Measurements from ENCODE around the gene NGRN. TPM values are rescaled to one million over a fixed set of nuclear protein-coding genes. Genes with fewer than 3 reads are reported as not detected.
A peak's percentile ranks its signal among the peaks of the same experiment; 100 is the strongest.
"Not testable (repeated sequence)": the region's sequence is repeated elsewhere in the genome, so short reads cannot be mapped to it uniquely, and the experiment has no call there.

NGRN gene
- total and polyA plus RNA-seq, 2 experiments from 2014 or later: 60.0 to 65.9 TPM

- no peaks in the 10 kb centered on the region for H3K4me1 ChIP-seq (ENCODE audit: insufficient read depth)
- no peak overlapping the region for H2AFZ ChIP-seq
- H3K36me3 ChIP-seq (replicated peaks; ENCODE audit: insufficient read depth, low read depth): no peaks in the 10 kb centered on the region
- TF ChIP-seq EZH2 (IDR thresholded peaks at IDR 0.05; ENCODE audit: borderline replicate concordance) (no peak), EZH2phosphoT487 (IDR thresholded peaks at IDR 0.05; ENCODE audit: low read depth, severe bottlenecking, unreplicated experiment) (no peak), CTCF (IDR thresholded peaks at IDR 0.05; ENCODE audit: poor library complexity) (no peak)
- H3K9me3 ChIP-seq (ENCODE audit: low read depth): no peaks in the 10 kb centered on the region
- no peak overlapping the region for H3K4me3 ChIP-seq
- H4K20me1 ChIP-seq (ENCODE audit: insufficient read depth, poor library complexity, severe bottlenecking): peaks cover 11% of the 10 kb centered on the region
- peak overlapping the region; percentile 78 for H3K4me2 ChIP-seq
- 38% methylated on average over 1 of the region's 1 CpG for WGBS (ENCODE audit: low lambda C conversion rate, missing lambda C conversion rate)
- no peak for DNase-seq (ENCODE audit: low spot score)
- no peaks in the 10 kb centered on the region for H3K9me2 ChIP-seq (replicated peaks; ENCODE audit: insufficient read depth)
- H3K79me2 ChIP-seq: peaks cover 34% of the 10 kb centered on the region
- peak overlapping the region; percentile 11 for H3K27ac ChIP-seq
- no peaks in the 10 kb centered on the region for H3K27me3 ChIP-seq
Measured at GRCh38 chr15:90268415-90268814, 2.9 kb downstream of the NGRN start.

GRCh38 chr15:90270502-90271150 is 5.2 kb downstream of the NGRN start:
- no peak for TF ChIP-seq EZH2phosphoT487 (IDR thresholded peaks at IDR 0.05; ENCODE audit: low read depth, severe bottlenecking, unreplicated experiment)
- no peak for TF ChIP-seq CTCF (IDR thresholded peaks at IDR 0.05; ENCODE audit: poor library complexity)
- TF ChIP-seq EZH2 (IDR thresholded peaks at IDR 0.05; ENCODE audit: borderline replicate concordance): no peak
- Histone ChIP-seq H4K20me1 (ENCODE audit: insufficient read depth, poor library complexity, severe bottlenecking) (peaks cover 11% of the 10 kb centered on the region), H3K4me1 (ENCODE audit: insufficient read depth) (no peaks in the 10 kb centered on the region), H3K27me3 (no peaks in the 10 kb centered on the region), H3K4me2 (no peak overlapping the region), H3K27ac (no peak overlapping the region), H3K36me3 (replicated peaks; ENCODE audit: insufficient read depth, low read depth) (no peaks in the 10 kb centered on the region), H3K4me3 (no peak overlapping the region), H3K79me2 (peaks cover 34% of the 10 kb centered on the region), H3K9me3 (ENCODE audit: low read depth) (no peaks in the 10 kb centered on the region), H3K9me2 (replicated peaks; ENCODE audit: insufficient read depth) (no peaks in the 10 kb centered on the region), H2AFZ (no peak overlapping the region)
- 91% methylated on average over 10 of the region's 10 CpGs for WGBS (ENCODE audit: low lambda C conversion rate, missing lambda C conversion rate)
- DNase-seq (ENCODE audit: low spot score): no peak

DNA sequence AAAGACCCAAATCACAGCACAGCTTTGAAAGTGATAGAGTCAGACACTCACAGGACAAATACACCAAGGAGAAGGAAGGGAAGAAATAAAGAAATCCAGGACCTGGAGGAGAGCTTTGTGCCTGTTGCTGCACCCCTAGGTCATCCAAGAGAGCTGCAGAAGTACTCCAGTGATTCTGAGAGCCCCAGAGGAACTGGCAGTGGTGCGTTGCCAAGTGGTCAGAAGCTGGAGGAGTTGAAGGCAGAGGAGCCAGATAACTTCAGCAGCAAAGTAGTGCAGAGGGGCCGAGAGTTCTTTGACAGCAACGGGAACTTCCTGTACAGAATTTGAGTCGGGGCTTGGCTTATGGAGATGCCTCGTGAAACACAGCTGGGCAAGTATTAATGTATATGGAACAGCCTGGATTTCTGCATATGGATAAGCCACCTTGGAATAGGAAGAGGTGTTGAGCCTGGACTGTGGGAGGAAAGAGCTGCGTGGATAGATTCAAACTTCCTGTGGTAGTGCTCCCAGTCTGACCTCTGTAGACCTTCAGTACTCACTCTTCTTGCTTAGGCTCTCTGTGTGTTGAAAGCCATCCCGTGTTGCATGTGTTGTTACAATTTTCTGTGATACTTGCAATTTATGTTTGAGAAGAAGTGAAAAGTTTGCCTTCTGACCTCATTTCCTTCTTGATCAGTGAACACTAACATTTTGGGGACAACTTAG is 6.1 kb downstream of the NGRN start:
- Histone ChIP-seq H3K4me1 (ENCODE audit: insufficient read depth) (no peaks in the 10 kb centered on the region), H2AFZ (no peak overlapping the region), H3K9me2 (replicated peaks; ENCODE audit: insufficient read depth) (no peaks in the 10 kb centered on the region), H3K27me3 (no peaks in the 10 kb centered on the region), H3K79me2 (peaks cover 28% of the 10 kb centered on the region), H3K36me3 (replicated peaks; ENCODE audit: insufficient read depth, low read depth) (no peaks in the 10 kb centered on the region), H3K9me3 (ENCODE audit: low read depth) (no peaks in the 10 kb centered on the region), H3K4me3 (no peak overlapping the region), H3K4me2 (no peak overlapping the region), H4K20me1 (ENCODE audit: insufficient read depth, poor library complexity, severe bottlenecking) (peaks cover 11% of the 10 kb centered on the region), H3K27ac (no peak overlapping the region)
- WGBS (ENCODE audit: low lambda C conversion rate, missing lambda C conversion rate): 86% methylated on average over 7 of the region's 7 CpGs
- TF ChIP-seq EZH2phosphoT487 (IDR thresholded peaks at IDR 0.05; ENCODE audit: low read depth, severe bottlenecking, unreplicated experiment) (no peak), CTCF (IDR thresholded peaks at IDR 0.05; ENCODE audit: poor library complexity) (no peak), EZH2 (IDR thresholded peaks at IDR 0.05; ENCODE audit: borderline replicate concordance) (no peak)
- no peak for DNase-seq (ENCODE audit: low spot score)

DNA sequence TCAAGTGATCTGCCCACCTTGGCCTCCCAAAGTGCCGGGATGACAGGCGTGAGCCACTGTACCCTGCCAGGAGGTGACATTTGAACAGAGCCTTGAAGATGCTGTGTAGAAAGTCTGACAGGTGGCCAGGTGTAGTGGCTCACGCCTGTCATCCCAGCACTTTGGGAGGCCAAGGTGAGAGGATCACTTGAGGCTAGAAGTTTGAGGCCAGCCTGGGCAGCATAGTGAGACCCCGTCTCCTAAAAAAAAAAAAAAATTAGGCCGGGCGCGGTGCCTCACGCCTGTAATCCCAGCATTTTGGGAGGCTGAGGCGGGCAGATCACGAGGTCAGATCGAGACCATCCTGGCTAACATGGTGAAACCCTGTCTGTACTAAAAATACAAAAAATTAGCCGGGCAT is 13.0 kb downstream of the NGRN start:
- not testable (repeated sequence) for H3K4me3 ChIP-seq; H3K4me2 ChIP-seq; H3K9me2 ChIP-seq (replicated peaks; ENCODE audit: insufficient read depth); H3K27me3 ChIP-seq; H3K36me3 ChIP-seq (replicated peaks; ENCODE audit: insufficient read depth, low read depth); H2AFZ ChIP-seq; H3K9me3 ChIP-seq (ENCODE audit: low read depth); H3K4me1 ChIP-seq (ENCODE audit: insufficient read depth); DNase-seq (ENCODE audit: low spot score); H3K27ac ChIP-seq; H3K79me2 ChIP-seq; H4K20me1 ChIP-seq (ENCODE audit: insufficient read depth, poor library complexity, severe bottlenecking)
- 97% methylated on average over 11 of the region's 12 CpGs for WGBS (ENCODE audit: low lambda C conversion rate, missing lambda C conversion rate)

DNA sequence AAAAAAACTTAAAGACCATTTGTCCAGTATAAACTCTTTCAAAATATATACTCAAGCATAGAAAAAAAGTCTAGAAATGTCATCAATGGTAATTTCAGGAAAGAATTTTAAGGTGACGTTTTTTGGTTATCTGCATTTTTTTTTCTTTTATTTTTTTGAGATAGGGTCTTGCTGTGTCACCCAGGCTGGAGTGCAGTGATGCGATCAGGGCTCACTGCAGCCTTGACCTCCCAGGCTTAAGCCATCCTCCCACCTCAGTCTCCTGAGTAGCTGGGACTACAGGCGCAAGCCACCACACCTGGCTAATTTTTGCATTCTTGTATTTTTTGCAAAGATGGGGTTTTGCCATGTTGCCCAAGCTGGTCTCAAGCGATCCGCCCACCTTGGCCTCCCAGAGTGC is 15.3 kb downstream of the NGRN start:
- not testable (repeated sequence) for H4K20me1 ChIP-seq (ENCODE audit: insufficient read depth, poor library complexity, severe bottlenecking); H3K36me3 ChIP-seq (replicated peaks; ENCODE audit: insufficient read depth, low read depth); H3K9me2 ChIP-seq (replicated peaks; ENCODE audit: insufficient read depth); H3K4me1 ChIP-seq (ENCODE audit: insufficient read depth); H3K4me3 ChIP-seq; H3K4me2 ChIP-seq; H3K9me3 ChIP-seq (ENCODE audit: low read depth); H3K79me2 ChIP-seq; H3K27ac ChIP-seq; DNase-seq (ENCODE audit: low spot score); H3K27me3 ChIP-seq; H2AFZ ChIP-seq
- whole genome bisulfite sequencing (ENCODE audit: low lambda C conversion rate, missing lambda C conversion rate): 91% methylated on average over 5 of the region's 5 CpGs

- not testable (repeated sequence) for H3K9me3 ChIP-seq (ENCODE audit: low read depth); H3K9me2 ChIP-seq (replicated peaks; ENCODE audit: insufficient read depth); H3K79me2 ChIP-seq; H3K4me1 ChIP-seq (ENCODE audit: insufficient read depth); H2AFZ ChIP-seq; H3K27me3 ChIP-seq; H3K36me3 ChIP-seq (replicated peaks; ENCODE audit: insufficient read depth, low read depth); H3K4me3 ChIP-seq; H4K20me1 ChIP-seq (ENCODE audit: insufficient read depth, poor library complexity, severe bottlenecking); H3K4me2 ChIP-seq
- peak overlapping the region; percentile 27 for H3K27ac ChIP-seq
- WGBS (ENCODE audit: low lambda C conversion rate, missing lambda C conversion rate): 65% methylated on average over 6 of the region's 6 CpGs
- peak; percentile 28 for DNase-seq (ENCODE audit: low spot score)
Measured at GRCh38 chr15:90281637-90282036, 16.2 kb downstream of the NGRN start.

All from hepatocyte (in vitro differentiated cells).